Testis (tissue), 2 donors: ENCODE results near the gene ZNF229.
"Not testable (repeated sequence)": the region's sequence is repeated elsewhere in the genome, so short reads cannot be mapped to it uniquely, and the experiment has no call there.

ENCODE experiments used
- POLR2A ChIP-seq: fragments of 450-650 bp; IDR thresholded peaks from one replicate; pipeline ENCODE4 v1.6.1; 2017; ENCODE audit warnings: antibody characterized with exemption, mild to moderate bottlenecking, moderate library complexity
- TF ChIP-seq, protein P1 (sequence below), 3 experiments: fragments of 450-650 bp in 2 of 3; fragments of 200-600 bp in 1 of 3; sonication (generic) in 1 of 3; IDR thresholded peaks; one replicate each; pipeline ENCODE4 v1.5.1; 2016 to 2019; ENCODE audit warnings: antibody characterized with exemption in 3 of 3, mild to moderate bottlenecking in 2 of 3, moderate library complexity in 1 of 3

DNA sequence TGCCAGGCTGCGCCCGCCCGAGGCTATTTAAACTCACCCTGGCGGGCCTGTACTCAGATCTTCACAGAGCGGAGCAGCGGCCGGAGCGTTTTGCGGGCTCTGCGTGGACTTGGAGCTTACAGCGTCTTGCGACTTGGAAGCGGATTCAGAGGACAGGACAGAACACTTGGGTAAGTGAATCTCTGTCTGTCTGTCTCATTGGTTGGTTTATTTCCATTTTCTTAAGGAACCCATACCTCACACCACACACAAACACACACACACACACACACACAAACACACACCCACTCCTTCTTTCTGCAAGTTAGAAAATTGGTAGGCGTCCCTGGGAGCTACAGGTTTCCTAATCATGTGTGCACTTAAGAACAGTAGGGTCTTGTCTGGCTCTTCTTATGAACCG is 32.7 kb downstream of the ZNF229 start:
- TF ChIP-seq, protein P1, sequence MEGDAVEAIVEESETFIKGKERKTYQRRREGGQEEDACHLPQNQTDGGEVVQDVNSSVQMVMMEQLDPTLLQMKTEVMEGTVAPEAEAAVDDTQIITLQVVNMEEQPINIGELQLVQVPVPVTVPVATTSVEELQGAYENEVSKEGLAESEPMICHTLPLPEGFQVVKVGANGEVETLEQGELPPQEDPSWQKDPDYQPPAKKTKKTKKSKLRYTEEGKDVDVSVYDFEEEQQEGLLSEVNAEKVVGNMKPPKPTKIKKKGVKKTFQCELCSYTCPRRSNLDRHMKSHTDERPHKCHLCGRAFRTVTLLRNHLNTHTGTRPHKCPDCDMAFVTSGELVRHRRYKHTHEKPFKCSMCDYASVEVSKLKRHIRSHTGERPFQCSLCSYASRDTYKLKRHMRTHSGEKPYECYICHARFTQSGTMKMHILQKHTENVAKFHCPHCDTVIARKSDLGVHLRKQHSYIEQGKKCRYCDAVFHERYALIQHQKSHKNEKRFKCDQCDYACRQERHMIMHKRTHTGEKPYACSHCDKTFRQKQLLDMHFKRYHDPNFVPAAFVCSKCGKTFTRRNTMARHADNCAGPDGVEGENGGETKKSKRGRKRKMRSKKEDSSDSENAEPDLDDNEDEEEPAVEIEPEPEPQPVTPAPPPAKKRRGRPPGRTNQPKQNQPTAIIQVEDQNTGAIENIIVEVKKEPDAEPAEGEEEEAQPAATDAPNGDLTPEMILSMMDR (IDR thresholded peaks at IDR 0.05) = not testable (repeated sequence)
- not testable (repeated sequence) for TF ChIP-seq POLR2A
